HepG2 (cell line): ENCODE measurements around the gene SUCLG2. TPM values are rescaled to one million over a fixed set of nuclear protein-coding genes. Genes with fewer than 3 reads are reported as not detected.

ENCODE experiments used
- ATAC-seq: fragments of 200-7000 bp; cut with Tn5 transposase; 3 replicates; pipeline ENCODE4 v1.9.1; 2020; ENCODE audit warnings: mild to moderate bottlenecking, moderate library complexity
- BruUV-seq: library from RNA; stranded (reverse); fragments of 400-500 nt; replicated peaks from 2 replicates; lab custom pipeline; 2021; lab: Mats Ljungman, UMichigan
- CTCF ChIA-PET: fragments of 300-600 bp; formaldehyde crosslinking; extraction: SDS; loops from one replicate; lab custom pipeline; 2021; ENCODE audit warnings: low total read pairs, inconsistent platforms, low intra/inter-chr PET ratio; lab: Yijun Ruan, JAX
- POLR2A ChIA-PET: fragments of 350-600 bp; sonication (Branson Sonifier 250); formaldehyde crosslinking; loops from one replicate; lab custom pipeline; 2020; ENCODE audit warnings: antibody characterized with exemption, inconsistent platforms; lab: Yijun Ruan, JAX
- DNase-seq: peaks from one replicate; pipeline ENCODE4 v3.0.0-alpha.2; 2015; ENCODE audit warnings: low spot score
- FAIRE-seq: peaks from 3 replicates; lab custom pipeline; 2011; peaks lifted over from hg19 to GRCh38; lab: Jason Lieb, UNC
- H2AFZ ChIP-seq: one replicate; pipeline ENCODE4 v1.6.1; 2011; ENCODE audit warnings: low read length, inconsistent platforms
- H3K27ac ChIP-seq: fragments of 300-600 bp; 3 replicates; pipeline ENCODE4 v1.8.0; 2011; ENCODE audit warnings: mixed run types, mild to moderate bottlenecking, mixed read lengths, low read length, inconsistent platforms; ENCODE audit not compliant: insufficient read depth; ENCODE audit errors: extremely low read length
- H3K27me3 ChIP-seq, 2 experiments: fragments of 200-600 bp in 1 of 2; 2 replicates in 1 of 2; 3 replicates in 1 of 2; pipeline versions ENCODE4 v1.6.0 to v1.8.0; 2011; ENCODE audit warnings: low read length in 2 of 2, mild to moderate bottlenecking in 2 of 2, moderate library complexity in 2 of 2, inconsistent platforms in 1 of 2; ENCODE audit not compliant: insufficient read depth in 2 of 2, control insufficient read depth in 1 of 2
- H3K36me3 ChIP-seq, 2 experiments: fragments of 200-600 bp in 1 of 2; replicated peaks in 1 of 2; 2 replicates in 1 of 2; 3 replicates in 1 of 2; pipeline versions ENCODE4 v1.5.1 to v1.8.0; 2011; ENCODE audit warnings: low read length in 2 of 2, inconsistent platforms in 1 of 2; ENCODE audit not compliant: insufficient read depth in 2 of 2, control insufficient read depth in 1 of 2
- H3K4me1 ChIP-seq: 2 replicates; pipeline ENCODE4 v1.5.1; 2012; ENCODE audit warnings: low read length, inconsistent platforms; ENCODE audit not compliant: insufficient read depth
- H3K4me2 ChIP-seq: 2 replicates; pipeline ENCODE4 v1.6.0; 2011; ENCODE audit warnings: low read depth, low read length, inconsistent platforms
- H3K4me3 ChIP-seq, 3 experiments: fragments of 200-600 bp in 1 of 3; sonication (generic), shearing (Covaris generic) in 1 of 3; replicated peaks in 1 of 3; 2 replicates each; pipeline ENCODE4 v1.5.1; 2011 to 2016; ENCODE audit warnings: low read length in 3 of 3, inconsistent platforms in 2 of 3, low read depth in 2 of 3, mild to moderate bottlenecking in 2 of 3, control low read depth in 1 of 3, mixed read lengths in 1 of 3; ENCODE audit not compliant: insufficient read depth in 1 of 3
- H3K79me2 ChIP-seq: one replicate; pipeline ENCODE4 v1.6.1; 2011; ENCODE audit warnings: low read length, inconsistent platforms; ENCODE audit not compliant: insufficient read depth
- H3K9ac ChIP-seq: 2 replicates; pipeline ENCODE4 v1.6.0; 2011; ENCODE audit warnings: mild to moderate bottlenecking, low read depth, low read length, inconsistent platforms; ENCODE audit not compliant: insufficient read depth
- H3K9me3 ChIP-seq: 2 replicates; pipeline ENCODE4 v1.5.1; 2012; ENCODE audit warnings: mild to moderate bottlenecking, low read length
- H4K20me1 ChIP-seq: 2 replicates; pipeline ENCODE4 v1.6.0; 2011; ENCODE audit warnings: inconsistent platforms, mild to moderate bottlenecking, low read length, moderate library complexity; ENCODE audit not compliant: insufficient read depth
- AHDC1 ChIP-seq: sonication (generic); formaldehyde crosslinking; IDR thresholded peaks from 2 replicates; pipeline ENCODE4 v1.5.1; 2020; ENCODE audit warnings: mild to moderate bottlenecking, missing genetic modification reagents, borderline replicate concordance
- ATF6 ChIP-seq: sonication (generic); formaldehyde crosslinking; conservative IDR thresholded peaks from 2 replicates; pipeline ENCODE4 v1.4.0; 2020; ENCODE audit warnings: missing genetic modification reagents
- CAMTA2 ChIP-seq: sonication (generic); formaldehyde crosslinking; IDR thresholded peaks from 2 replicates; pipeline ENCODE4 v1.4.0; 2020; ENCODE audit warnings: mild to moderate bottlenecking, missing genetic modification reagents, borderline replicate concordance
- CC2D1A ChIP-seq: sonication (generic); formaldehyde crosslinking; IDR thresholded peaks from 2 replicates; pipeline ENCODE4 v1.8.1; 2023; ENCODE audit warnings: mild to moderate bottlenecking, missing genetic modification reagents
- E2F5 ChIP-seq: sonication (generic); formaldehyde crosslinking; conservative IDR thresholded peaks from 2 replicates; pipeline ENCODE4 v1.4.0; 2020; ENCODE audit warnings: missing genetic modification reagents
- ELK4 ChIP-seq: sonication (generic); formaldehyde crosslinking; IDR thresholded peaks from 2 replicates; pipeline ENCODE4 v1.9.0; 2021; ENCODE audit warnings: missing genetic modification reagents, borderline replicate concordance
- ISL2 ChIP-seq: sonication (generic); formaldehyde crosslinking; IDR thresholded peaks from 2 replicates; pipeline ENCODE4 v1.5.0; 2020; ENCODE audit warnings: missing genetic modification reagents
- KLF11 ChIP-seq: IDR thresholded peaks from 2 replicates; pipeline ENCODE4 v1.6.1; 2016; ENCODE audit warnings: missing compliant biosample characterization
- SUZ12 ChIP-seq: fragments of 150-350 bp; IDR thresholded peaks from 2 replicates; pipeline ENCODE4 v1.6.1; 2014; ENCODE audit warnings: low read depth, low read length
- ZMAT3 ChIP-seq: sonication (generic); formaldehyde crosslinking; conservative IDR thresholded peaks from 2 replicates; pipeline ENCODE4 v1.7.0; 2021; ENCODE audit warnings: missing genetic modification reagents
- ZNF484 ChIP-seq: sonication (generic); formaldehyde crosslinking; IDR thresholded peaks from 2 replicates; pipeline ENCODE4 v1.5.1; 2020; ENCODE audit warnings: mild to moderate bottlenecking, low read depth, missing genetic modification reagents, borderline replicate concordance
- ZNF713 ChIP-seq: sonication (generic); formaldehyde crosslinking; IDR thresholded peaks from 2 replicates; pipeline ENCODE4 v1.4.0; 2020; ENCODE audit warnings: mild to moderate bottlenecking, missing genetic modification reagents
- ZNF816 ChIP-seq: sonication (generic); formaldehyde crosslinking; IDR thresholded peaks from 2 replicates; pipeline ENCODE4 v1.8.0; 2022; ENCODE audit warnings: missing genetic modification reagents, mild to moderate bottlenecking, borderline replicate concordance
- WGBS: methylation state at CpG from one replicate; pipeline ENCODE4 v1.1.6; 2017; ENCODE audit warnings: low lambda C conversion rate; 5-methylcytosine and 5-hydroxymethylcytosine counted together
- in situ Hi-C: cut with HindIII; loops from 2 replicates; pipeline ENCODE4 v1.10.0; 2017; ENCODE audit warnings: low pct_unique_long_range_greater_than_20kb; ENCODE audit not compliant: extremely low pct_ligation_motif_present
- intact Hi-C: fragments of 100-400 bp; cut with micrococcal nuclease; formaldehyde crosslinking; loops from one replicate; pipeline ENCODE4 v1.10.0; 2022; ENCODE audit not compliant: unreplicated experiment
- polyA plus RNA-seq, 8 experiments: library from polyadenylated mRNA; depleted of rRNA in 3 of 8; stranded (reverse) in 7 of 8; unstranded in 1 of 8; fragments of >200 nt; fragmentation: Illumina TruSeq in 4 of 8; extraction: Trizol in 4 of 8; gene quantifications; 2 replicates each; pipeline versions ENCODE4 v1.2.1 to v1.2.3, GENCODE V29; 2011 to 2016; ENCODE audit warnings: low read depth in 4 of 8, missing spikeins in 1 of 8, mixed read lengths in 1 of 8; ENCODE audit not compliant: insufficient read depth in 1 of 8
- total RNA-seq, 5 experiments: library from RNA; depleted of rRNA; stranded (reverse); fragments of >200 nt; fragmentation: Illumina TruSeq; extraction: Trizol; gene quantifications; 2 replicates each; pipeline ENCODE4 v1.2.3, GENCODE V29; 2016; ENCODE audit warnings: low read depth in 1 of 5

SUCLG2 gene
- total and polyA plus RNA-seq, 2 of the 13 experiments (the other 11 are each of a cell fraction or from before 2014, with no cell fraction given), result 21.4 to 64.9 TPM

GRCh38 chr3:67614195-67614594 is 40.2 kb downstream of the SUCLG2 start:
- FAIRE-seq, result no peak
- whole genome bisulfite sequencing, result 97% methylated on average over 3 of the region's 3 CpGs
- no peak overlapping the region for H3K4me3 ChIP-seq
- BruUV-seq, result no TSS peak
- in situ Hi-C loops (no loop called here), intact Hi-C loops (no loop called here)
- H4K20me1 ChIP-seq, result no peaks in the 10 kb centered on the region
- no peak overlapping the region for H2AFZ ChIP-seq
- no peaks in the 10 kb centered on the region for H3K79me2 ChIP-seq
- no peak for DNase-seq
- H3K36me3 ChIP-seq, result peaks cover 0 to 16% of the 10 kb centered on the region in 2 experiments; a peak in 3 of 5 replicates
- H3K27ac ChIP-seq, result no peak overlapping the region
- CTCF ChIA-PET, result no interaction called here
- ATAC-seq, result no peak
- TF ChIP-seq ATF6 (CRISPR knock-in tag), result no peak
- TF ChIP-seq AHDC1, result no peak
- TF ChIP-seq CAMTA2 (CRISPR knock-in tag), result no peak
- TF ChIP-seq KLF11, result no peak
- no peak for TF ChIP-seq ISL2 (CRISPR knock-in tag)
- TF ChIP-seq ZNF713 (CRISPR knock-in tag), result no peak
- no peak for TF ChIP-seq ZNF816 (CRISPR knock-in tag)
- no peak for TF ChIP-seq SUZ12
- no peak for TF ChIP-seq CC2D1A (CRISPR knock-in tag)
- TF ChIP-seq ZNF484, result no peak
- TF ChIP-seq ZMAT3, result no peak
- TF ChIP-seq ELK4, result no peak
- TF ChIP-seq E2F5 (CRISPR knock-in tag), result no peak
- H3K9me3 ChIP-seq, result no peaks in the 10 kb centered on the region
- H3K4me2 ChIP-seq, result no peak overlapping the region
- POLR2A ChIA-PET, result no interaction called here
- H3K27me3 ChIP-seq, result no peaks in the 10 kb centered on the region
- H3K4me1 ChIP-seq, result peaks cover 18% of the 10 kb centered on the region; the same call in 1 of the 2 replicates
- H3K9ac ChIP-seq, result no peak overlapping the region
